Right atrium auricular region (tissue), 2 donors: ENCODE measurements around the gene CDC20. TPM values are rescaled to one million over a fixed set of nuclear protein-coding genes. Genes with fewer than 3 reads are reported as not detected.
"Not testable (repeated sequence)": the region's sequence is repeated elsewhere in the genome, so short reads cannot be mapped to it uniquely, and the experiment has no call there.

ENCODE experiments used
- DNase-seq: peaks from one replicate; pipeline ENCODE4 v3.0.0-alpha.2; 2019; ENCODE audit warnings: low spot score
- H3K27ac ChIP-seq, 2 donors: fragments of 200-600 bp; sonication (generic); 1 replicate in 1 of 2; 2 replicates in 1 of 2; pipeline ENCODE4 v1.5.1; 2016 to 2019
- H3K27me3 ChIP-seq, 2 donors: fragments of 200-600 bp; sonication (generic); one replicate each; pipeline versions ENCODE4 v1.5.1 to v1.6.0; 2017 to 2019
- H3K36me3 ChIP-seq: fragments of 200-600 bp; sonication (generic); one replicate; pipeline ENCODE4 v1.5.1; 2016
- H3K4me1 ChIP-seq, 2 donors: fragments of 200-600 bp; sonication (generic); one replicate each; pipeline versions ENCODE4 v1.5.1 to v1.6.0; 2017 to 2019
- H3K4me3 ChIP-seq, 2 donors: fragments of 200-600 bp; sonication (generic); 1 replicate in 1 of 2; 2 replicates in 1 of 2; pipeline ENCODE4 v1.5.1; 2017 to 2019; ENCODE audit warnings: mild to moderate bottlenecking in 1 of 2, moderate library complexity in 1 of 2
- H3K9me3 ChIP-seq, 2 donors: fragments of 200-600 bp; sonication (generic); one replicate each; pipeline ENCODE4 v1.5.1; 2019
- CTCF ChIP-seq, 2 donors: fragments of 200-600 bp; sonication (generic); IDR thresholded peaks; one replicate each; pipeline ENCODE4 v1.5.1; 2019; ENCODE audit warnings: antibody characterized with exemption in 2 of 2
- total RNA-seq, 2 donors: library from RNA; depleted of rRNA; stranded (reverse); fragments of >200 nt; gene quantifications; one replicate each; pipeline ENCODE4 v1.1.0, GENCODE V29; 2016

The CDC20 gene
- total RNA-seq, 2 donors from 2014 or later = 0.63 to 2.5 TPM

- H3K27me3 ChIP-seq = no peaks in the 10 kb centered on the region
- H3K4me1 ChIP-seq = peaks cover 0 to 32% of the 10 kb centered on the region in 2 donors
- peak overlapping the region; percentile 88 to 89 for H3K4me3 ChIP-seq
- no peak for TF ChIP-seq CTCF (IDR thresholded peaks at IDR 0.05)
- peak overlapping the region; percentile 92 to 93 for H3K27ac ChIP-seq
- DNase-seq = no peak
- no peaks in the 10 kb centered on the region for H3K9me3 ChIP-seq
- peaks cover 30% of the 10 kb centered on the region for H3K36me3 ChIP-seq
Observed at GRCh38 chr1:43367026-43367903, 8.5 kb downstream of the CDC20 start.

- peak in 1 of 2 donors; percentile 49 for TF ChIP-seq CTCF (IDR thresholded peaks at IDR 0.05)
Observed at GRCh38 chr1:43367904-43368645, 9.3 kb downstream of the CDC20 start, which contains the start of gene ELOVL1. Gene ELOVL1, minus strand, starts transcription at chr1:43368011. Its CDS starts 2,402 bp downstream, at chr1:43365609.

DNA sequence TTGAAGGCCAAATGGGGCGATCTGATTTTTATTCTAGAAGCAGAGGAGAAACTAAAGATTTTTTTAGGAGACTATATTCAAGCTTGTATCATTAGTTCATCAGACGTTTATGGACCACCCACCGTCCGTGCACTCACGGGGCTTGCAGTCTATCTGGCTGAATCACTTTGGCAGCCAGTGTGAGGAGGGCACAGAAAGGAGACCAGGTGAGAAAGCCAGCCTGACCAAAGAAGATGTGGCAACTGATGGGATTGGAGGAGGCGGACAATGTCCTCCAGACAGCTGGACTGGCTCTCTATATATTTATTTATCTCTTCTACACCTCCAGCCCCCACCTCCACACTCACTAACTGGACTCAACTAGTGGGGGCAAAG, 9.9 kb downstream of the CDC20 start:
- Histone ChIP-seq H3K4me3 (peak overlapping the region; percentile 88 to 89), H3K27me3 (no peaks in the 10 kb centered on the region), H3K9me3 (no peaks in the 10 kb centered on the region), H3K27ac (peak overlapping the region; percentile 92 to 93), H3K4me1 (peaks cover 0 to 46% of the 10 kb centered on the region in 2 donors), H3K36me3 (peaks cover 18% of the 10 kb centered on the region)
- TF ChIP-seq CTCF (IDR thresholded peaks at IDR 0.05) = no peak
- DNase-seq = no peak

More at GRCh38 chr1:43367904-43368645, 9.3 kb downstream of the CDC20 start, which contains the start of gene ELOVL1:
- Histone ChIP-seq H3K27me3 (no peaks in the 10 kb centered on the region), H3K36me3 (peaks cover 24% of the 10 kb centered on the region), H3K27ac (peak within 1 kb of the TSS; percentile 92 to 93), H3K9me3 (no peaks in the 10 kb centered on the region), H3K4me3 (peak within 1 kb of the TSS; percentile 88 to 89), H3K4me1 (peaks cover 0 to 40% of the 10 kb centered on the region in 2 donors)
- DNase-seq = peak; percentile 91

GRCh38 chr1:43369779-43370178, 11.0 kb downstream of the CDC20 start:
- not testable (repeated sequence) for H3K27ac ChIP-seq, H3K4me3 ChIP-seq
- H3K4me1 ChIP-seq = peaks cover 0 to 49% of the 10 kb centered on the region in 2 donors

GRCh38 chr1:43370564-43370963, 11.8 kb downstream of the CDC20 start:
- H3K4me1 ChIP-seq = peaks cover 0 to 47% of the 10 kb centered on the region in 2 donors
- no peaks in the 10 kb centered on the region for H3K9me3 ChIP-seq
- no peaks in the 10 kb centered on the region for H3K36me3 ChIP-seq
- H3K27me3 ChIP-seq = no peaks in the 10 kb centered on the region
- DNase-seq = no peak
- TF ChIP-seq CTCF (IDR thresholded peaks at IDR 0.05) = no peak
- no peak overlapping the region for H3K4me3 ChIP-seq
- H3K27ac ChIP-seq = no peak overlapping the region

More at GRCh38 chr1:43369779-43370178, 11.0 kb downstream of the CDC20 start:
- H3K9me3 ChIP-seq, H3K36me3 ChIP-seq, DNase-seq, H3K27me3 ChIP-seq: not testable (repeated sequence)

DNA sequence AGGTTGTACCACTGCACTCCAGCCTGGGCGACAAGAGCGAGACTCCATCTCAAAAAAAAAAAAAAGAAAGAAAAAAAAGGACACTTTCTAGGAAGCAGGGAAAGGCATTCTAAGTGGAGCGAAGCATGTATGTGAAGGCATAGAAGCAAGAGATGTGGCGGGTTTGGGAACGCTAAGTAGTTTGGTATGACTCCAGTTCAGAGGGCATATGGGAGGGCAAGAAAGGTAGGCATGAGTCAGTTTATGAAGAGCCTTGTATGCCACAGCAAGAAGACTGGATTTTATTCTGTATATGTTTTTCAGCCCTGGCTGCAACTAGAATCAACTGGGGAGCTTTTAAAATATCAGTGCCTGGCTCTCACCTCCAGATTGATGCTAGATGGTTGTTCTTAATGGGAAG, 13.4 kb downstream of the CDC20 start:
- H3K36me3 ChIP-seq = no peaks in the 10 kb centered on the region

More for the DNA sequence above, 13.4 kb downstream of the CDC20 start:
- no peak for DNase-seq
- Histone ChIP-seq H3K9me3 (no peaks in the 10 kb centered on the region), H3K27me3 (no peaks in the 10 kb centered on the region), H3K4me1 (peaks cover 0 to 31% of the 10 kb centered on the region in 2 donors), H3K27ac (peak overlapping the region in 1 of 2 donors; percentile 69), H3K4me3 (no peak overlapping the region)
- no peak for TF ChIP-seq CTCF (IDR thresholded peaks at IDR 0.05)
